GM21576 (cell line): Measurements from ENCODE around the gene AGO1.

Experiments
- ATAC-seq: cut with Tn5 transposase; IDR thresholded peaks from one replicate; pipeline ENCODE4 v1.9.1; 2021; ENCODE audit warnings: mild to moderate bottlenecking, moderate library complexity; ENCODE audit not compliant: unreplicated experiment

Gene AGO1

GRCh38 chr1:35902671-35903070, 19.7 kb downstream of the AGO1 start:
- no peak for ATAC-seq

GRCh38 chr1:35914717-35915116, 31.7 kb downstream of the AGO1 start:
- no peak for ATAC-seq

GRCh38 chr1:35915693-35916092, 32.7 kb downstream of the AGO1 start:
- ATAC-seq = no peak

- no peak for ATAC-seq
These were observed 40.8 kb downstream of the AGO1 start for GRCh38 chr1:35923791-35924221.

GRCh38 chr1:35924838-35925237, 41.8 kb downstream of the AGO1 start:
- no peak for ATAC-seq

GRCh38 chr1:35925741-35926140, 42.7 kb downstream of the AGO1 start:
- ATAC-seq = no peak

- ATAC-seq = no peak
These were observed 44.5 kb downstream of the AGO1 start for GRCh38 chr1:35927472-35927871.

GRCh38 chr1:35929730-35930592, 47.0 kb downstream of the AGO1 start:
- peak; percentile 7 for ATAC-seq

- ATAC-seq = peak; percentile 70
These were observed 47.8 kb downstream of the AGO1 start, which contains the start of gene AGO3 for GRCh38 chr1:35930593-35931445. AGO3 (plus strand) TSS chr1:35931105; CDS start chr1:35931427, 322 bp downstream.

- ATAC-seq = no peak
These were observed 48.6 kb downstream of the AGO1 start for GRCh38 chr1:35931446-35932157.

GRCh38 chr1:35932158-35932636, 49.2 kb downstream of the AGO1 start:
- ATAC-seq = no peak

GRCh38 chr1:35932941-35933340, 49.9 kb downstream of the AGO1 start:
- ATAC-seq = no peak

GRCh38 chr1:35935442-35936388, 52.7 kb downstream of the AGO1 start:
- no peak for ATAC-seq

GRCh38 chr1:35936838-35937237, 53.8 kb downstream of the AGO1 start:
- ATAC-seq = no peak

GRCh38 chr1:35939484-35939883, 56.5 kb downstream of the AGO1 start:
- ATAC-seq = no peak

- no peak for ATAC-seq
These were observed 62.3 kb downstream of the AGO1 start for GRCh38 chr1:35945327-35945726.

- no peak for ATAC-seq
These were observed 64.5 kb downstream of the AGO1 start for GRCh38 chr1:35947547-35947946.

GRCh38 chr1:35958558-35958957, 75.5 kb downstream of the AGO1 start:
- ATAC-seq = no peak

GRCh38 chr1:35959304-35959703, 76.3 kb downstream of the AGO1 start:
- ATAC-seq = no peak

- ATAC-seq = no peak
These were observed 79.9 kb downstream of the AGO1 start for GRCh38 chr1:35962952-35963351.
